HG02840 (cell line): ENCODE data around the gene MAP3K5.
"Not testable (repeated sequence)": the region's sequence is repeated elsewhere in the genome, so short reads cannot be mapped to it uniquely, and the experiment has no call there.

Source experiments
- ATAC-seq: cut with Tn5 transposase; IDR thresholded peaks from one replicate; pipeline ENCODE4 v1.9.1; 2021; ENCODE audit warnings: mild to moderate bottlenecking, moderate library complexity, moderate number of reproducible peaks; ENCODE audit not compliant: unreplicated experiment, low FRiP score

Gene MAP3K5

GRCh38 chr6:136792095-136792409 is 225 bp downstream of the MAP3K5 start:
- peak; percentile 15 for ATAC-seq

DNA sequence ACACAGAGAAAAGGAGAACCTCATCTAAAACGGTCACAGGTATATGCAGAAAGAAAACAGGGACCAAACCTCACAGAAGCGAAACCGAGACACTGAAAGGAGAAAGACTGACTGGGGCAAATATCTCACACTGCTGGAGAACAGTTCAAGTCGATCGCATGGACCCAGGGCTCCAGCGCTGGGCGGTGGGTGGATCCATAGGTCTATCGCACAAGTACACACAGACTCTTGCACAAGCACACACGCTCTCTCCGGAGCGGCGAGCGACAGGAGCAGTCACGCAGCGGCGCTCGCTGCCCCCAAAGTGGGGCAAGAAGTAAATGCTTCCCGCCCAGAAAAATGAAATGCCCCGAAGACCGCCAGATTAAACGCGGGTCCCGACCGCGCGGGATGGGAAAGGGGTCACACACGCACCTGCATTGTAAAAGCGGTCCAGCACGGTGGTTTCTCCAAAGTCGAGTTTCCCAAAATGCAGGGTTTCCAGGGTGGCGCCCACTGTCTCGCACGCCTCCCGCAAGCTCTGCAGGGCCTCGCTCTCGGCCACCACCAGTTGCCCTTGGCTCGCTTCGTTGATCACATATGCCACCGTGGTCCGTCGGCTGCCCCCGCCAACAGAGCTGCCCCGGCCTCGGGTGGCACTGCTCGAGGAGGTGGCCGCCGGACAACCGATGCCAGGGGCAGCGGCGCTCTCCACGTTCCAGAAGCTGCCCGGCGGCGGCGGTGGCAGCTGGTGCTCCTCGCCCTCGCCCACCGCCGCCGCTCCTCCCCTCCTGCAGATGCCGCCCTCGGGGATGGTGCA is 782 bp downstream of the MAP3K5 start:
- no peak for ATAC-seq

DNA sequence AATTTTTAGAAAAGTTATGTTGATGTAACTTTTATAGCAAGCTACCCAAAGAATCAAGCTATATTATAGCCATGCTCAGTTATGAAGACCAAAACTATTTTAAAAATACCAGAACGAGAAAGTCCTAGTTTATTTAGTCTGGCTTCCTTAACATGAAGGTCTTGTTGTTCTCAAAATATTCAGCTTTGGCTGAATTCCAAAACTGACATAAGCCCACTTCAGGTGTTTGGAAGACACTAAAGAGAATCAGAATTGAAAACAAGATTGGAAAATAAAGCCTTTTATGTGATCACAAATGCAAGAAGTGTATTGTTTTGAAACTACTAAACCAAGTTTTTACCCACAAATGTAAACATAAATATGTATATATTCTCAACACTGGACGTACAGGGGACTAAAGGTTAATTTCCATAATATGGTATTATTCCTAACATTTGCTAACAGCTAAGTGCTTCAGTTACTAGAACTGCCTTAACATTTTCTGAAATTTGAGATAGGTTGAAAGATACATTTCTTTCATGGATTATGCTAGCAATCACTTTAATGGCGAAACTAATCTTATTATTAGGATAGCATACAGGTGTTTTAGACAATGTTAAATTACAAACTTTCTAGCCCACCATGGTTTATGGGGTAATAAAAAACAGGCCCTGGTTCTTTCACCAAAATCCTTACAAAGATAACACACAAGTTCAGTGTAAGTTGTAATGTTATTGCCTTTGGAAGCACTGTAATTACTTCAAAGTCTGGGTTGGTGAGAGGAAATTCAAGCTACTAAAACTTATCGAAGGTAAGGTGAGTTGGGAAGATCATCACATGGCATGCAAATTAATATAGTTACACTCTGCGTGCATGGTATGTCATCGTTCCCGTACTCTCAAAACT is 1.6 kb downstream of the MAP3K5 start:
- ATAC-seq = no peak

GRCh38 chr6:136789440-136789839 is 2.8 kb downstream of the MAP3K5 start:
- not testable (repeated sequence) for ATAC-seq

GRCh38 chr6:136788069-136788902 is 4.0 kb downstream of the MAP3K5 start:
- no peak for ATAC-seq

DNA sequence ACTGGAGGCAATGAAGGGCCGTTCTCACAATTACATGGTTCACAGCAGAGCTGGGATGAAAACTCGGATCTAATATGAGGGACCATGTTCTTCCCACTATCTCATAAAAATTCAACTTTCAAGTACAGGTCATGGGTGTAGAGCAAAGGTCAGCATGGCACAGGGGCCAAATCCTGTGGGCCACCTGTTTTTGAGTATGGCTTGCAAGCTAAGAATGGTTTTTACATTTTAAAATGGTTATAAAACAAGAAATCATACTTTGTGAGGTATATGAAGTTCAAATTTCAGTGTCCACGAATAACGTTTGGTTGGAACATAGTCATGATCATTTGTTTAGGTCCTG is 4.6 kb downstream of the MAP3K5 start:
- no peak for ATAC-seq

GRCh38 chr6:136786658-136787057 is 5.6 kb downstream of the MAP3K5 start:
- no peak for ATAC-seq

GRCh38 chr6:136784910-136785746 is 7.1 kb downstream of the MAP3K5 start:
- ATAC-seq = no peak

- ATAC-seq = no peak
These were observed 8.0 kb downstream of the MAP3K5 start for GRCh38 chr6:136784271-136784664.

- peak; percentile 44 for ATAC-seq
These were observed 8.6 kb downstream of the MAP3K5 start for GRCh38 chr6:136783495-136784270.

- ATAC-seq = no peak
These were observed 9.3 kb downstream of the MAP3K5 start for GRCh38 chr6:136783021-136783420.

DNA sequence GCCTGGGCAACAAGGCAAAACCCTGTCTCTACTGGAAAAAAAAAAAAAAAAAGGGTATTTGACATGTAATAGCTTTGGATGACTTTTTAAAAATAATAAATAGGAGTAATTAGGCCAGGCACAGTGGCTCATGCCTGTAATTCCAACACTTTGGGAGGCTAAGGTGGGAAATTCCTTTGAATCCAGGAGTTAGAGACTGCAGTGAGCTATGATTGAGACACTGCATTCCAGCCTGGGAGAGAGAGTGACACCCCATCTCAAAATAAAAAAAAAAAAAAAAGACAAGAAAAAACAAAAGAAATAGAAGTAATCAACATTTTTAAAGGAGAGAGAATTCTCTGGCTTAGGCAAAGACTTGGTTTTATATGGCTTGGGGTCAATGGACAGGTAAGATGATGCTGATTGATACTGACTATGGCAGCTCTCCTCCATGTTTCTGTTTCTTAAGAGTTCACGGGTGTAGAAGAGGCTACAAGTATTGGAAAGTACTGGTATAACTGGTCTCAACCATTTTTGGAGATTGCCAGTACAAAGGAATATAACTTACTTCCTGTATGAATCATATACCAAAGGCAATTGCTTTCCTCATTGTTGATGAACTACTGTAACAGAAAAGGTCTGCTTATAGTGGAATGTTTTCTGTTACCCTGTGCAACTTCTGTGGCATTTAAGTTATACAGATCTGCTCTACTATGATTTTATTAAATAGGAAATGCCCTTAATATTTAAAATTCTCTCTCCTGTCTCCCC is 10.1 kb downstream of the MAP3K5 start:
- no peak for ATAC-seq

DNA sequence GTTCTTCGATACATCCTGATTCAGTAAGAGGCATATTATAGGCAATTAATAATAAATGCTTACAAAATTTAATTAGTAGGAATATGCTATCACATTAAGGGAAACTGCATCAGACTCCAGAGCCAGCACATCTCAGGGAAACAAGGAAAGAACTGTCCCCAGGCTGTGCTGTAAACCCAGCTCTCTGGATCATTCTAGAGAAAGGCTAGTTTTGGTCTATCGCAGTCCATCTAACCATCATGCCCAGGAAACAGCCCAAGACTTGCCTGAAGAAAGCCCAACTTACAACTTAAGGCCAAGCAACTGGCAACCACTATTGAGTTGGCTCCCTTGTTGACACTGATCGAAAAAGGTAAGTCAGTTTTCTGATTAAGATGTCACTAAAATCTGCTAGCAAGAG is 11.3 kb downstream of the MAP3K5 start:
- no peak for ATAC-seq

GRCh38 chr6:136779682-136780081 is 12.6 kb downstream of the MAP3K5 start:
- no peak for ATAC-seq

- ATAC-seq = no peak
These were observed 14.6 kb downstream of the MAP3K5 start for GRCh38 chr6:136777651-136778050.

DNA sequence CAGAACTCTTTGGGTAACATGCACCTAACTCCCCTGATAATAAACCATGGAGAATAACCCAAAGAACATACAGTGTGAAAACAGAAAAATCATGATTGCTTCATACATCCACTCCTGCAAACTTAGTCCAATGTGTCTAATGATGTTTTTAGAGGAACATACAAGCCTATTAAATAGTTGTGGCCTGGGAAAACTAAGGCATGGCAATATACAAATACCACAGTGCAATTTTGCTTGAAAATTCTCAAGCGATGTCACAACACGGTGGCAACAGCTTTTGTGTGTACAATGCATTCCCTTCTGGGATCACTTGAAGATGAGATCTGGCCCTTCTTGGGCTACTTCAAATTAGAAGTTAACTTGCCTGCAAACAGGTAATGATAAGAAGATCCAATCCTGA is 16.7 kb downstream of the MAP3K5 start:
- no peak for ATAC-seq

GRCh38 chr6:136775081-136775480 is 17.2 kb downstream of the MAP3K5 start:
- ATAC-seq = no peak

DNA sequence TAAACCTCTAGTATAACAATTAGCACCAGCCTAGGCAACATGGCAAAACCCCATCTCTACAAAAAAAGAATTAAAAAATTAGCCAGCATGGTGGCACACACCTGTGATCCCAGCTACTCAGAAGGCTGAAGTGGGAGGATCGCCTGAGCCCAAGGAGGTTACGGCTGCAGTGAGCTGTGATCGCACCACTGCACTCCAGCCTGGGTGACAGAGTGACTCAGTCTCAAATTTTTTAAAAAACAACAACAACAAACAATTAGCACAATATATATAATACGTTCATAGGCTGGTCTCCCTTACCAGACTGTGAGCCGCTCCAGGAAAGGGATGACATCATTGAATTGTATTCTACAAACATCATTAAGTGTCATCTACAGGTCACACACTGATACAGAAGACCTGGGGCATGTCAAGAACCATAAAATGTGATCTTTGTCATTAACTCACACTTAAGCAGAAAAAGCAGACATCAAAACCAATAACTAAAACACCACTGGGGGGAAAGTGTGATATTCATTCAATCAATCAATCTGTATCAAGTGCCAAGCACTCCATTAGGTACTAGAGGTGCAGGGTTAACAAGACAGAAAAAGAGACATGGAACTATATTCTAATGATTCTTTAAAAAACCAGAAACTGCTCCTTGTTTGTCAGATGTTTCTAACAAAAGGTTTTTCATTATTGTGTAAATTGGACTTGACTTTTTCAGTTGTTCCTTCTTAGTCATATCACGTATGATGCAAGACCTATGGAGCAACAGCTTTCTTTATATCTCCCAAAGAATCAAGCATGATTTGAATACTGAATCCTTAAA is 17.8 kb downstream of the MAP3K5 start:
- ATAC-seq = no peak
